HEK293 (cell line): ENCODE measurements around the gene PLCL2.

Source experiments
- CTCF ChIP-seq: fragments of 450-650 bp; formaldehyde crosslinking; IDR thresholded peaks from 2 replicates; pipeline ENCODE4 v1.5.1; 2016; ENCODE audit warnings: missing biosample characterization, missing genetic modification characterization
- YY1 ChIP-seq: fragments of 450-650 bp; formaldehyde crosslinking; IDR thresholded peaks from 2 replicates; pipeline ENCODE4 v1.5.1; 2018; ENCODE audit warnings: missing biosample characterization, missing genetic modification characterization
- ZBTB20 ChIP-seq: fragments of 450-650 bp; formaldehyde crosslinking; IDR thresholded peaks from 2 replicates; pipeline ENCODE4 v1.5.1; 2016; ENCODE audit warnings: missing biosample characterization, missing genetic modification characterization
- ZNF366 ChIP-seq: fragments of 450-650 bp; formaldehyde crosslinking; conservative IDR thresholded peaks from 2 replicates; pipeline ENCODE4 v1.5.1; 2016; ENCODE audit warnings: missing biosample characterization, missing genetic modification characterization
- ZNF529 ChIP-seq: fragments of 450-650 bp; formaldehyde crosslinking; IDR thresholded peaks from 2 replicates; pipeline ENCODE4 v1.5.1; 2017; ENCODE audit warnings: missing genetic modification characterization, missing biosample characterization; ENCODE audit not compliant: insufficient replicate concordance
- ZNF670 ChIP-seq: fragments of 450-650 bp; formaldehyde crosslinking; IDR thresholded peaks from 2 replicates; pipeline ENCODE4 v1.5.1; 2016; ENCODE audit warnings: missing biosample characterization, missing genetic modification characterization, low read depth

- TF ChIP-seq CTCF (tag by site-specific recombination), result no peak
- TF ChIP-seq ZNF529, result no peak
- no peak for TF ChIP-seq YY1
- TF ChIP-seq ZNF670, result no peak
- TF ChIP-seq ZBTB20 (tag by site-specific recombination), result no peak
- TF ChIP-seq ZNF366 (tag by site-specific recombination), result no peak
These were observed 170.9 kb downstream of the PLCL2 start for GRCh38 chr3:17055374-17056276.
